Ishikawa (cell line): Measurements from ENCODE around the gene MAGI2.

Experiments used
- CEBPB ChIP-seq: IDR thresholded peaks from 2 replicates; pipeline ENCODE4 v1.6.1; 2012
- CREB1 ChIP-seq: IDR thresholded peaks from 2 replicates; pipeline ENCODE4 v1.6.1; 2012; ENCODE audit warnings: low read depth
- EGR1 ChIP-seq: IDR thresholded peaks from 2 replicates; pipeline ENCODE4 v1.6.1; 2012
- EP300 ChIP-seq: IDR thresholded peaks from 2 replicates; pipeline ENCODE4 v1.6.1; 2012; ENCODE audit warnings: borderline replicate concordance
- RAD21 ChIP-seq: IDR thresholded peaks from 2 replicates; pipeline ENCODE4 v1.6.1; 2012; ENCODE audit warnings: low read depth
- REST ChIP-seq: IDR thresholded peaks from 2 replicates; pipeline ENCODE4 v1.6.1; 2012; ENCODE audit warnings: low read depth, mild to moderate bottlenecking

GRCh38 chr7:79359827-79360226 is 93.6 kb downstream of the MAGI2 start:
- TF ChIP-seq CREB1 (no peak), EP300 (no peak), CEBPB (no peak), RAD21 (no peak), REST (no peak), EGR1 (no peak)
